ENCODE results near the gene PHLDB2.
"Not testable (repeated sequence)": the region's sequence is repeated elsewhere in the genome, so short reads cannot be mapped to it uniquely, and the experiment has no call there.

The PHLDB2 gene

DNA sequence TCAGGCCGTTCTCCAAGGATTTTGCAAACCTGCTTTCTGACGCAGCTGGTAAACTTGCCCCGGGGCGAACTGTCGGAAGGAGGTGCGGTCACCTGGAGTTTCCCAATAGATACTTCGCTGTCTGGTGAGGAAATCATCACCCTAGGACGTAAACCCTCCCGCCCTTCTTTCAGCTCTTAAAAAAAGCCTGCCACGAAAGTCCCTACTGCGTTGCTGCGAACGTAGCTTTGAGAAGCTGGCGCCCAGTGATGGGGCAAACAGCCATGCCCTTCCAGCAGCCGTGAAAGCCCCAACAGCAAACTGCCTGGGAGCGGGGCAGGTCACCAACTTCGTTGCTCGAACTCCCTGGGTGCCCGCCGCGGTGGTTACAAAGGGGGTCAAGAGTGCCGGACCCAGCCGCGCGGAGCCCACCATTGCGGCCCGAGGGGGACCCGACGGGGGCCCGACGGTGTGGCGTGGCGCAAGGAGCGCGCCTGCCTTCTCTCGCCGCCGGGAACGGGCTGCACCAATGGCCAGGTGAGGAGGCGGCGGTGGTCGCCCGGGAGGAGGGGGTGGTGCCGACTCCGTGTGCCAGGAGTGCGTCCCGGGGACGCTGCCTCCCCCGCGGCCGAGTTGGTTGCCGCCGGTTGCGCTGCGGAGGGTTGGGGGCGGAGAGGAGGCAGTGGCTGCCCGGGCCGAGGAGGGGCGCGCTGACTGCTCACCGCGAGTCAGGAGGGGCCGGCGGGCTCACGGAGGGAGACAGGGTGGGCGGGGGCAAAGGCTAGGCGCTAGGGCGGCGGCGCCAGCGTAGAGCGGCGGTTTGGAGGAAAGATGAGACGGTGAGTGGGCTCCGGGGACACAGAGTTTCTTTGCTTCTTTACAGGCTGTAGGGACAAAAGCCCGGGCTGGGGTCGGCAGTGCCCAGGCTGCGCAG is at the start of gene PHLDB2:
PHLDB2 (plus strand) TSS at position 205 of the 913 bp plus-strand sequence. CDS start 24,813 bp downstream, outside the sequence.
- H3K4me3 ChIP-seq (ENCODE audit: low read depth, low read length) = peak within 1 kb of the TSS; percentile 76
- H3K27me3 ChIP-seq (ENCODE audit: control insufficient read depth, insufficient read depth, low read length) = peaks cover 56% of the 10 kb centered on the region
- H3K9ac ChIP-seq (ENCODE audit: low read depth, low read length) = peak within 1 kb of the TSS; percentile 94
- no peaks in the 10 kb centered on the region for H3K36me3 ChIP-seq (ENCODE audit: control insufficient read depth, insufficient read depth, low read length)
- peak within 1 kb of the TSS; percentile 96 for H3K27ac ChIP-seq (ENCODE audit: low read depth, low read length)
- H3K9me3 ChIP-seq (ENCODE audit: control insufficient read depth, insufficient read depth, low read length) = no peaks in the 10 kb centered on the region
- peaks cover 39% of the 10 kb centered on the region for H3K4me1 ChIP-seq (ENCODE audit: control insufficient read depth, insufficient read depth, low read length)

GRCh38 chr3:111810909-111811308 is 48.2 kb upstream of the PHLDB2 start:
- Histone ChIP-seq H3K27ac (ENCODE audit: low read depth, low read length) (no peak overlapping the region), H3K4me1 (ENCODE audit: control insufficient read depth, insufficient read depth, low read length) (no peaks in the 10 kb centered on the region)

DNA sequence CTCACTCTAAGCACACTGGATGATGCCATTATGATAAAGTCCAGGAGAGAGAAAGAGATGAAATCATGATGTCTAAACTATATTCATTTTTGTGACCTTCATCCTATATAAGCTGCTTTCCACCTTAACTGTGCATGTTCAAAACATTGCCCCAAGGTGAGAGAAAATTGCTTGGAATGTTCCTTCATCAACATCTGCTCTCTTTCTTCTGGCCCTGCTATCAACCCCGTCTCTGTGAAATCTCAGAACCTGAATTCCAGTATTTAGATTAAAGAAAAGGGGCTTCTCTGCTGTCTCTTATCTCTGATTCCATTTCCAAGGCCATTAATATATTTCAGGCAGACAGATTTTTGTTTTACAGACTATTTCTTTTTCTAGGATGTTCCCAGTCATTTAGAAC is 47.3 kb upstream of the PHLDB2 start:
- Histone ChIP-seq H3K4me1 (ENCODE audit: control insufficient read depth, insufficient read depth, low read length) (no peaks in the 10 kb centered on the region), H3K27me3 (ENCODE audit: control insufficient read depth, insufficient read depth, low read length) (no peaks in the 10 kb centered on the region), H3K9ac (ENCODE audit: low read depth, low read length) (no peak overlapping the region), H3K9me3 (ENCODE audit: control insufficient read depth, insufficient read depth, low read length) (no peaks in the 10 kb centered on the region), H3K36me3 (ENCODE audit: control insufficient read depth, insufficient read depth, low read length) (no peaks in the 10 kb centered on the region), H3K27ac (ENCODE audit: low read depth, low read length) (no peak overlapping the region), H3K4me3 (ENCODE audit: low read depth, low read length) (no peak overlapping the region)

More at GRCh38 chr3:111810909-111811308, 48.2 kb upstream of the PHLDB2 start:
- no peaks in the 10 kb centered on the region for H3K9me3 ChIP-seq (ENCODE audit: control insufficient read depth, insufficient read depth, low read length)
- no peak overlapping the region for H3K4me3 ChIP-seq (ENCODE audit: low read depth, low read length)
- no peak overlapping the region for H3K9ac ChIP-seq (ENCODE audit: low read depth, low read length)
- H3K36me3 ChIP-seq (ENCODE audit: control insufficient read depth, insufficient read depth, low read length) = no peaks in the 10 kb centered on the region
- H3K27me3 ChIP-seq (ENCODE audit: control insufficient read depth, insufficient read depth, low read length) = no peaks in the 10 kb centered on the region

DNA sequence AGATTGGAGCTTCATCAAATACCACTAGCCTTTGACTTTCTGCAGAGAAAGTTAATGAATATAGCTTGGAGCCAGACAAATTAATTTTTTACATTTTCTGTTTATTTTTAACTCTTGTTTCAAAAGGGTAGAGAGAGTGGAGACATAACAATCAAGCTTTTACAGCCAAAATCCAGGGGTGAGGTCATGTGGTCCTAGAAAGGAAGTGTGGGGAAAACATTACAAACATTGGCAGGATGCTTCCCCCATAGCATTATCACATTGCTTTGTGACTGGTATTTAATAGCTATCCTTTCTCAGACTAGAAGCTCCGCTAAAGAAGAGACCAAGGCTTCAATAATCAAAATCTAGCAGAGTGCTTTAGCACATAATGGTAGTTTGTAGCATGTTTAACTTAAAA is 46.4 kb upstream of the PHLDB2 start:
- H3K4me3 ChIP-seq (ENCODE audit: low read depth, low read length) = no peak overlapping the region
- H3K27ac ChIP-seq (ENCODE audit: low read depth, low read length) = no peak overlapping the region
- H3K36me3 ChIP-seq (ENCODE audit: control insufficient read depth, insufficient read depth, low read length) = no peaks in the 10 kb centered on the region
- H3K4me1 ChIP-seq (ENCODE audit: control insufficient read depth, insufficient read depth, low read length) = no peaks in the 10 kb centered on the region
- no peaks in the 10 kb centered on the region for H3K9me3 ChIP-seq (ENCODE audit: control insufficient read depth, insufficient read depth, low read length)
- H3K27me3 ChIP-seq (ENCODE audit: control insufficient read depth, insufficient read depth, low read length) = no peaks in the 10 kb centered on the region
- no peak overlapping the region for H3K9ac ChIP-seq (ENCODE audit: low read depth, low read length)

DNA sequence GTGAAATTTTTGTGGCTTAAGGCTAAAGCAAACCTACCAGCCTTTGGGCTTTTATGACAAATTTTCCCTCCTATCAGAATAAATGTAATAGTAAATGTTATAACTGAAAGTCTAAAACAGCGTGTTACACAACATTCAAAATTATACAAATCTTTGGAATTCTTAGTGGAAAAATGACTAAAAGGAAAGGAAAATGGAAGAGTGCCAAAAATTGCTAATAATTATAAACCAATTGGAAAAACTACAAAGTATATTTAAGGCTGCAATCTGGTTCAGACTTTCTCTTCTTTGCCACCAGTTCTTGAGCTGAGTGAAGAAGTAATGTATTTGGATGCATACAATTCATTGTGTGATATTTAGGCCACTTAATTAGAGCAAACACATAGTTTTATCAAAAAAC is 45.6 kb upstream of the PHLDB2 start:
- H3K27ac ChIP-seq (ENCODE audit: low read depth, low read length) = no peak overlapping the region
- H3K4me1 ChIP-seq (ENCODE audit: control insufficient read depth, insufficient read depth, low read length) = no peaks in the 10 kb centered on the region
- no peaks in the 10 kb centered on the region for H3K36me3 ChIP-seq (ENCODE audit: control insufficient read depth, insufficient read depth, low read length)
- no peaks in the 10 kb centered on the region for H3K9me3 ChIP-seq (ENCODE audit: control insufficient read depth, insufficient read depth, low read length)
- H3K9ac ChIP-seq (ENCODE audit: low read depth, low read length) = no peak overlapping the region
- no peak overlapping the region for H3K4me3 ChIP-seq (ENCODE audit: low read depth, low read length)
- no peaks in the 10 kb centered on the region for H3K27me3 ChIP-seq (ENCODE audit: control insufficient read depth, insufficient read depth, low read length)

- Histone ChIP-seq H3K4me1 (ENCODE audit: control insufficient read depth, insufficient read depth, low read length) (no peaks in the 10 kb centered on the region), H3K4me3 (ENCODE audit: low read depth, low read length) (no peak overlapping the region), H3K27me3 (ENCODE audit: control insufficient read depth, insufficient read depth, low read length) (no peaks in the 10 kb centered on the region), H3K36me3 (ENCODE audit: control insufficient read depth, insufficient read depth, low read length) (no peaks in the 10 kb centered on the region), H3K9ac (ENCODE audit: low read depth, low read length) (no peak overlapping the region), H3K9me3 (ENCODE audit: control insufficient read depth, insufficient read depth, low read length) (no peaks in the 10 kb centered on the region), H3K27ac (ENCODE audit: low read depth, low read length) (no peak overlapping the region)
These were observed 45.1 kb upstream of the PHLDB2 start for GRCh38 chr3:111813979-111814378.

DNA sequence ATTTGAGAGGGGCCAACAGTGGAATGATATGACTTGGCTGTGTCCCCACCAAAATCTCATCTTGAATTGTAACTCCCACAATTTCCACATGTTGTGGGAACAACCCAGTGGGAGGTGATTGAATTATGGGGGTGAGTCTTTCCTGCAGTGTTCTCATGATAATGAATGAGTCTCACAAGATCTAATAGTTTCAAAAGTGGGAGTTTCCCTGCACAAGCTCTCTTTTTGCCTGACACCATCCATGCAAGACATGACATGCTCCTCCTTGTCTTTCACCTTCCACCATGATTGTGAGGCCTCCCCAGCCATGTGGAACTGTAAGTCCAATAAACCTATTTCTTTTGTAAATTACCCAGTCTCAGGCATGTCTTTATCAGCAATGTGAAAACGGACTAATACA is 42.3 kb upstream of the PHLDB2 start:
- H3K4me3 ChIP-seq (ENCODE audit: low read depth, low read length); H3K4me1 ChIP-seq (ENCODE audit: control insufficient read depth, insufficient read depth, low read length); H3K9me3 ChIP-seq (ENCODE audit: control insufficient read depth, insufficient read depth, low read length); H3K27ac ChIP-seq (ENCODE audit: low read depth, low read length); H3K36me3 ChIP-seq (ENCODE audit: control insufficient read depth, insufficient read depth, low read length); H3K9ac ChIP-seq (ENCODE audit: low read depth, low read length); H3K27me3 ChIP-seq (ENCODE audit: control insufficient read depth, insufficient read depth, low read length): not testable (repeated sequence)

GRCh38 chr3:111819927-111820326 is 39.1 kb upstream of the PHLDB2 start:
- Histone ChIP-seq H3K27me3 (ENCODE audit: control insufficient read depth, insufficient read depth, low read length) (no peaks in the 10 kb centered on the region), H3K9ac (ENCODE audit: low read depth, low read length) (no peak overlapping the region), H3K27ac (ENCODE audit: low read depth, low read length) (no peak overlapping the region), H3K9me3 (ENCODE audit: control insufficient read depth, insufficient read depth, low read length) (no peaks in the 10 kb centered on the region), H3K36me3 (ENCODE audit: control insufficient read depth, insufficient read depth, low read length) (no peaks in the 10 kb centered on the region), H3K4me1 (ENCODE audit: control insufficient read depth, insufficient read depth, low read length) (no peaks in the 10 kb centered on the region), H3K4me3 (ENCODE audit: low read depth, low read length) (no peak overlapping the region)

DNA sequence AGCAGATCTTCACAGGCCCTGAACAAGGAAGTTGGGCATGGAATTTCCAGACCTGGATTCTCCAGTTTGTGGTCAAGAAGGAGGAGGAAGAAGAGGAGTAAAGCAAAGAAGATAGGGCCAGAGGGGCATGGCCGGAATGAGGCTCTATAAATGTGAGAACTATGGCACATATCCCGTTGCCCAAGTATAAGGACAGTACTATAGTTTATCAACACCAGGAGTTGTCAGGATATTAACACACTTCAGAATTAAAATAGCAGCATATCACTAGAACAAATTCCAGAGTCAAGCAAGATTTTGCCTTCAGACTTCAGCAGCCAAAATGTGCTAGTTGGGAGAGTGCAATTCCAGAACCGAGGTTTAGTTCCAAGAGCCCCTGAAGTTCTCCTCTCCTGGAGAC is 38.4 kb upstream of the PHLDB2 start:
- Histone ChIP-seq H3K4me1 (ENCODE audit: control insufficient read depth, insufficient read depth, low read length) (no peaks in the 10 kb centered on the region), H3K4me3 (ENCODE audit: low read depth, low read length) (no peak overlapping the region), H3K36me3 (ENCODE audit: control insufficient read depth, insufficient read depth, low read length) (no peaks in the 10 kb centered on the region), H3K27me3 (ENCODE audit: control insufficient read depth, insufficient read depth, low read length) (no peaks in the 10 kb centered on the region), H3K9ac (ENCODE audit: low read depth, low read length) (no peak overlapping the region), H3K27ac (ENCODE audit: low read depth, low read length) (no peak overlapping the region), H3K9me3 (ENCODE audit: control insufficient read depth, insufficient read depth, low read length) (no peaks in the 10 kb centered on the region)

DNA sequence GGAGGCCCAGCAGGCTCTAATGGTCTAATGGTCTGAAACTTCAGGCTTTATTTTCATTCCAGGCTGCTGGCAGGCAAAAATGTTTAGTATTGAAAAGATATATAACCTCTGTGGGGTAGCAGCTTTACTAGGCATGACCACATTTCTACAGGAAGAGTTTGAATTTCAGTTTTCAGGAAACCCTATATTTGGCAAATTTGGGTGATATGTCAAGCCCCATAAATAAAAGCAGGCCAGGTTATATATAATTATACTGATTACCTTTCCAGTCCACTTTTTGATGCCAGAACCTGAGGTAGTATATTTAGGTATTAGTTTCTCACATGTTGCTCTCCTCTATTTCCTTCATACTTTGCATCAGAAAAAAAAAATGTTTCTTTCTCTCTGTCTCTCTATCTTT is 37.2 kb upstream of the PHLDB2 start:
- no peaks in the 10 kb centered on the region for H3K4me1 ChIP-seq (ENCODE audit: control insufficient read depth, insufficient read depth, low read length)
- no peaks in the 10 kb centered on the region for H3K27me3 ChIP-seq (ENCODE audit: control insufficient read depth, insufficient read depth, low read length)
- no peaks in the 10 kb centered on the region for H3K36me3 ChIP-seq (ENCODE audit: control insufficient read depth, insufficient read depth, low read length)
- no peaks in the 10 kb centered on the region for H3K9me3 ChIP-seq (ENCODE audit: control insufficient read depth, insufficient read depth, low read length)
- H3K27ac ChIP-seq (ENCODE audit: low read depth, low read length) = no peak overlapping the region
- no peak overlapping the region for H3K4me3 ChIP-seq (ENCODE audit: low read depth, low read length)
- H3K9ac ChIP-seq (ENCODE audit: low read depth, low read length) = no peak overlapping the region

DNA sequence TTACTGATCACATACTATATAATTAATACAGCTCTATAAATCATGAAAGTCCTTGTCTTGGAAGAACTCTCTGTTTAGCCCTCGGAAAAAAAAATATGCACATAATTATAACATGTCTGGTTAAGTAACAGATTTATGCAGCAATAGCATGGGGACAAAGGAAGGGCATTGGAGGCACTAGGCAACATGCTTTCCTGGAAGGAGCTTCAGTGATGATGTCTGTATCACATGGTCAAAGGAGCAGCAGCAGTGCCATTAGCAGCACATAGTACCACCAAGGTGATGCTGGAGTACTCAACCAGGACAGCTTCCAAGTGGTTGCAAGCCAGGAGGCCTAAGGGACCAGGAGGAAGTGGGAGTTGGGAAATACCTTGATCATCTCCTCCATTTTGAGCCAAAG is 36.3 kb upstream of the PHLDB2 start:
- Histone ChIP-seq H3K36me3 (ENCODE audit: control insufficient read depth, insufficient read depth, low read length) (no peaks in the 10 kb centered on the region), H3K27ac (ENCODE audit: low read depth, low read length) (no peak overlapping the region), H3K4me3 (ENCODE audit: low read depth, low read length) (no peak overlapping the region), H3K9me3 (ENCODE audit: control insufficient read depth, insufficient read depth, low read length) (no peaks in the 10 kb centered on the region), H3K4me1 (ENCODE audit: control insufficient read depth, insufficient read depth, low read length) (no peaks in the 10 kb centered on the region), H3K27me3 (ENCODE audit: control insufficient read depth, insufficient read depth, low read length) (no peaks in the 10 kb centered on the region), H3K9ac (ENCODE audit: low read depth, low read length) (no peak overlapping the region)

Measured in HUES48 (cell line).